Fibroblast of mammary gland (primary cell): ENCODE measurements around the gene SENP3.

Source experiments
- DNase-seq: peaks from one replicate; pipeline ENCODE4 v3.0.0-alpha.2; 2010; ENCODE audit warnings: low read depth
- H3K4me3 ChIP-seq: 2 replicates; pipeline ENCODE4 v1.5.1; 2011; ENCODE audit warnings: low read depth, mild to moderate bottlenecking, low read length, moderate library complexity; ENCODE audit not compliant: control insufficient read depth
- TF ChIP-seq, protein P1 (sequence below): conservative IDR thresholded peaks from 2 replicates; pipeline ENCODE4 v1.5.1; 2011; ENCODE audit warnings: low read depth, low read length, inconsistent platforms; ENCODE audit not compliant: control insufficient read depth, insufficient read depth

Gene SENP3

DNA sequence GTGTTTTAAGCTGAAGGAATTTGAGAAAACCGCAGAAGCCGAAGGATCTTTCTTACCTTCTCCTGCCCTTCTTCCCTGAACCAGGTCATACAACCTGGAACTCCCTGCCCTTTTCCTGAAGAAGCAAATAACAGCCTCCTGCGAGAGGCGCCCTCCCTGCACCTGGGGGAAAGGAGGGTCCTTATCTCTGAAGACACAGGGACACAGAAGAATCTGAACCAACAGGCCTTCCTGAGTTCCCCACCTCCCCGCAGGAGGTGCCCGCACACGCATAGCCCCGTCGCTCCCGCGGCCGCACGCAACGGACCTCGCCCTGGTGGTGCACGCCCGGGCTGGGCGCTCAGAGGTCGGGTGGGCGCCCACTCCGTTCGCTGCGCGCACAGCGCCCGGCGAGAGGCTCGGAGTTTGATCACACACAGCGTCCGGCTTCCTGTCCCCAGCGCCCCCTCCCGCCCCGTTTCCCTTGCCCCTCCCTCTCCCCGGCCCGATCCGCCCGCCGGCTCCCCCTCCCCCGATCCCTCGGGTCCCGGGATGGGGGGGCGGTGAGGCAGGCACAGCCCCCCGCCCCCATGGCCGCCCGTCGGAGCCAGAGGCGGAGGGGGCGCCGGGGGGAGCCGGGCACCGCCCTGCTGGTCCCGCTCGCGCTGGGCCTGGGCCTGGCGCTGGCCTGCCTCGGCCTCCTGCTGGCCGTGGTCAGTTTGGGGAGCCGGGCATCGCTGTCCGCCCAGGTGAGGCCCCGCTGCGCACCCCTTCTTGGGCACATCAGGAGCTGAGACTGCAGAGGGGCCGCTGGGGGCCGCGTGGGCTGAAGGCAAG lies 12.9 kb upstream of the SENP3 start, which contains the start of gene TNFSF12:
Gene TNFSF12 (plus strand): TSS at position 474 of the 816 bp plus-strand sequence. CDS start 96 bp downstream, at position 570.
- TF ChIP-seq, protein P1, sequence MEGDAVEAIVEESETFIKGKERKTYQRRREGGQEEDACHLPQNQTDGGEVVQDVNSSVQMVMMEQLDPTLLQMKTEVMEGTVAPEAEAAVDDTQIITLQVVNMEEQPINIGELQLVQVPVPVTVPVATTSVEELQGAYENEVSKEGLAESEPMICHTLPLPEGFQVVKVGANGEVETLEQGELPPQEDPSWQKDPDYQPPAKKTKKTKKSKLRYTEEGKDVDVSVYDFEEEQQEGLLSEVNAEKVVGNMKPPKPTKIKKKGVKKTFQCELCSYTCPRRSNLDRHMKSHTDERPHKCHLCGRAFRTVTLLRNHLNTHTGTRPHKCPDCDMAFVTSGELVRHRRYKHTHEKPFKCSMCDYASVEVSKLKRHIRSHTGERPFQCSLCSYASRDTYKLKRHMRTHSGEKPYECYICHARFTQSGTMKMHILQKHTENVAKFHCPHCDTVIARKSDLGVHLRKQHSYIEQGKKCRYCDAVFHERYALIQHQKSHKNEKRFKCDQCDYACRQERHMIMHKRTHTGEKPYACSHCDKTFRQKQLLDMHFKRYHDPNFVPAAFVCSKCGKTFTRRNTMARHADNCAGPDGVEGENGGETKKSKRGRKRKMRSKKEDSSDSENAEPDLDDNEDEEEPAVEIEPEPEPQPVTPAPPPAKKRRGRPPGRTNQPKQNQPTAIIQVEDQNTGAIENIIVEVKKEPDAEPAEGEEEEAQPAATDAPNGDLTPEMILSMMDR: no peak
- peak within 1 kb of the TSS; percentile 59 for H3K4me3 ChIP-seq
- DNase-seq: no peak

GRCh38 chr17:7549401-7550055 lies 12.2 kb upstream of the SENP3 start:
- no peak for DNase-seq
- peak overlapping the region; percentile 59 for H3K4me3 ChIP-seq
- TF ChIP-seq, protein P1: no peak

DNA sequence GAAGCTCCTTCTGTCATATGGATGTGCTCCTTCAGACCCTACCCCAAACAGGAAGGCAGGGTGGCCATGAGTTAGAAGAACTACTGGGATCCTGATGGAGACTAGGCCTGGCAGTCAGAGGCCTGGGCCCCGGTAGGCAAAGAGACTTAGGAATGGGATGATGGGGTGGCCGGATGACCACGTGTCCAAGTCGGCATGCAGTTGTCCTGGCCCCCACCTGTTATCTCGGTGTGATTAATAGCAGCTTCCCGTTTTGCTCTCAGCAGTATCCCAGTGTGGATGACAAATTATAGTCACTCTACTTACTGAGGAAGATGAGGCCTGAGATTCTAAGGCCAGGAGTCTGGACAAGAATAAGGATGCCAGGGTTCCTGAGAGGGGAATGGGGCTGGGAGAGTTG lies 11.4 kb upstream of the SENP3 start:
- DNase-seq: no peak
- TF ChIP-seq, protein P1: no peak
- H3K4me3 ChIP-seq: no peak overlapping the region

DNA sequence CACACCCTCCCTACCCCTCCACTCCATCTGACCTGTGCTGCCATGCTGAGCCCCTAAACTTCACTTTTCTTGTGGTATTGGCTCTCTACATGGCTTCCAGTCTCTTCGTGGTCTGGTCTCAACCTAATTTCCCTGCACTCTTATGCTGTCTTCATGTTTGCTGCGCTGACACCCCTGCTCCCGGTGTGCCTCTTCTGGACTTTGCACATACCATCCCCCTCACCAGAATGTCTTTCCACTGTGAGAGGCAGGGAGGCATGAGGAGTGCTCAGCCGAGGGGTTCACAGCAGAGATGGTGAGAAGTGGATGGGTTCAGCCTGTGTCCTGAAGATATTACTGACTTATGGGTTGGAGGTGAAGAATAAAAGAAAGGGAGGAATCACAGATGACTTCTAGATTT lies 10.3 kb upstream of the SENP3 start:
- TF ChIP-seq, protein P1: no peak
- H3K4me3 ChIP-seq: no peak overlapping the region
- no peak for DNase-seq

DNA sequence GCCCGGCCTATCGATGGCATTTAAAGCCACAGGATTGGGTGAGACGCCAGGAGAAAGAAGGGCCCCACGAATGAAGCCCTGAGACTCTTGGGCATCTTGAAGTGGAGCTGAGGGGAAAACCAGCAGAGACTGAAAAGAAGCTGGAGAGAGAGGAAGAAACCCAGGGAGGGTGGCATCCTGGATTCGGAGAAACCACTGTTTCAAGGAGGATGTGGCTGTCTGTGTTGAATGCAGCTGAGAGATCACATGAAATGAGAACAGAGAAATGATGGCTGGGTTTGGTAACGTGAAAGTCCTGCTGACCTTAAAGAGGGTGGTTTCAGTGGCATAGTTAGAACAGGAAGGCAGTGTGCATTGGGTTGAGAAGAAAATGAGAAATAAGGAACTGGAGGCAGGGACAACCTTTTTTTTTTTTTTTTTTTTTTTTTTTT lies 9.1 kb upstream of the SENP3 start:
- TF ChIP-seq, protein P1: no peak
- no peak overlapping the region for H3K4me3 ChIP-seq
- DNase-seq: no peak

- TF ChIP-seq, protein P1: no peak
- no peak for DNase-seq
- no peak overlapping the region for H3K4me3 ChIP-seq
These were observed 8.4 kb upstream of the SENP3 start for GRCh38 chr17:7553356-7553755.
